NCI-H2196 treated with DMSO at 0.1 percent for 48 hours (cell line): ENCODE measurements around the gene TMEM163.
"Not testable (repeated sequence)": the region's sequence is repeated elsewhere in the genome, so short reads cannot be mapped to it uniquely, and the experiment has no call there.

Experiments
- DNase-seq: peaks from one replicate; lab custom pipeline; 2025; ENCODE audit not compliant: unreplicated experiment; lab: John Stamatoyannopoulos, UW

The TMEM163 gene

GRCh38 chr2:134665727-134666506 is 52.9 kb downstream of the TMEM163 start:
- DNase-seq: no peak

- no peak for DNase-seq
These were observed 55.0 kb downstream of the TMEM163 start for GRCh38 chr2:134663451-134664450.

- no peak for DNase-seq
These were observed 56.0 kb downstream of the TMEM163 start for GRCh38 chr2:134662751-134663150.

DNA sequence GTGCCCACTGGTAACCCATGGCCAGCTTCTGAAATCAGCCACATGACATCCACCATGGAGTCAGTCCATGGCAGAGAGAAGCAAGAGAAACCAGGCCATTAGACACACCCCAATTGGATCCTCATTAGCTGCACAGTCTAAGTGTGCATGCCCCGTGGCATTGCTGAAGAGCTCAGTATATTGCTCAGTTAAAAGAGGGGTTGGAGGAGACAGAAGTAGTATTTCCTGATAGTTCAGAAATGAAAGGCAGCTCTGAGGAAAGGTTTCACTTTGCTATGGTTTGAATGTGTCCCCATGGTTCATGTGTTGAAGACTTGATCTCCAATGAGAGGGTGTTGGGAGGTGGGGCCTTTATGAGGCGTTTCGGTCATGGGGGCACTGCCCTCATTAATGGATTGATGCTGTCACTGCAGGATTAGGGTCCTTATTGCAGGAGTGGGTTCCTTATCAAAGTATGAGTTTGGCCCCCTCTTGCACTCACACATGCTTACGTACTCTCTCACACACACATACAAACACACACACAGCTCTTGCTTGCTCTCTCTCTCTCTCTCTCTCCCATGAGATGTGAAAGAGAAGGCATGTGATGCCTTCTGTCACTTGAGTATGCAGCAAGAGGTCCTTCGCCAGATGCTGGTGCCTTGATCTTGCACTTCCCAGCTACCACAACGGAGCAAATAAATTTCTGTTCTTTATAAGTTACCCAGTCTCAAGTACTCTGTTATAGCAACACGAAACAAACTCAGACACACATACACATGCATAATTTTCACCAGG is 58.0 kb downstream of the TMEM163 start:
- DNase-seq: no peak

DNA sequence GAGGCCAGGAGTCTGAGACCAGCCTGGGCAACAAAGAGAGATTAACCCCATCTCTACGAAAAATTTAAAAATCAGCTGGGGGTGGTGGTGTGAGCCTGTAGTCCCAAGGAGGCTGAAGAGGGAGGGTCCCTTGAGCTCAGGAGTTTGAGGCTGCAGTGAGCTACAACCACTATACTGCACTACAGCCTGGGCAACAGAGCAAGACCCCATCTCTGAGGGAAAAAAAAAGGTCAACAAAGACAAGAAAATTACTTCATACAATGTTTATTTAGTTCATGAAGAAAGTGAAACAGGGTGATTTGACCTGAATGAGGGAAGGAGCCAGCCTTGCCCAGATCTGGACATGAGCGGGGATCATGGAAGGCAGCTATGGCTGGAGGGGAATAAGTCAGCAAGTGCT is 59.1 kb downstream of the TMEM163 start:
- no peak for DNase-seq

- DNase-seq: no peak
These were observed 61.0 kb downstream of the TMEM163 start for GRCh38 chr2:134657650-134658250.

GRCh38 chr2:134656391-134656790 is 62.4 kb downstream of the TMEM163 start:
- not testable (repeated sequence) for DNase-seq

DNA sequence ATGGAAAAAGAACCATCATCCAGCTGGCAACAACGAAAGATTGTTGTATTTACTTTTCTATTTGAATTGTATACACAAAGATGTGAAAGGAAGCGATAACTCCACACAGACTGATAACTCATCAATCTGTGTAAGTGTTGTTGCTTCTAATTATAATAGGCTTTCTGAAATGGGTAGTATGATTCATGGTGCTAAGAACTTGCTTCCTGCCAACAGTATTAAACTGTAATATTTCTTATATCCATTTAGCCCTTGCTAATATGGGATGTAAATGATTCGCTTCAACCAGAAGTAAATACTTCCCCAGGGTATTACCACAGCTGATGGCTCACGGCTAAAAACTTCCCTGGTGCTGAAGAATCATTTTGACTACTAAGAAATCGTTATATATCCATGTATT is 70.2 kb downstream of the TMEM163 start:
- DNase-seq: no peak

- peak; percentile 18 for DNase-seq
These were observed 71.1 kb downstream of the TMEM163 start for GRCh38 chr2:134647607-134648256.

GRCh38 chr2:134642938-134643337 is 75.9 kb downstream of the TMEM163 start:
- DNase-seq: no peak

DNA sequence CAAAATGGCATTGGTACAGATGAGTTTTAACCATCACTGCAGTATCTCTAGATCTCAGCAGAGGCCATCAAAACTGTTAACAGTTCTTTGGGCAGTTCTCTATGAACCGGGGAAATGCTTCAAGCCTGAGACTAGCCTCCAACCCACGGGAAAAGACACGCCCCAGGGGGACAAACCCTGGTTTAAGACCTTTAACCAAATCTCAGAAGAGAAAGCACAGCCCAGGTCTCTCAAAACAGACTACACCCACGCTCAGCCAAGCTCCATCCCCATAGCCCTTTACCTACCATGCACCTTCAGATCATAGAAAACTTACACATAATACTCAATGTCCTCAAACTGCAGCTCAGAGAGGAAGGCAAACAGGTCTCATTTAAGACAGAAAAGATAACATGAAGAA is 78.3 kb downstream of the TMEM163 start:
- DNase-seq: no peak

GRCh38 chr2:134639265-134639664 is 79.5 kb downstream of the TMEM163 start:
- DNase-seq: no peak

- DNase-seq: no peak
These were observed 82.1 kb downstream of the TMEM163 start for GRCh38 chr2:134636714-134637113.

DNA sequence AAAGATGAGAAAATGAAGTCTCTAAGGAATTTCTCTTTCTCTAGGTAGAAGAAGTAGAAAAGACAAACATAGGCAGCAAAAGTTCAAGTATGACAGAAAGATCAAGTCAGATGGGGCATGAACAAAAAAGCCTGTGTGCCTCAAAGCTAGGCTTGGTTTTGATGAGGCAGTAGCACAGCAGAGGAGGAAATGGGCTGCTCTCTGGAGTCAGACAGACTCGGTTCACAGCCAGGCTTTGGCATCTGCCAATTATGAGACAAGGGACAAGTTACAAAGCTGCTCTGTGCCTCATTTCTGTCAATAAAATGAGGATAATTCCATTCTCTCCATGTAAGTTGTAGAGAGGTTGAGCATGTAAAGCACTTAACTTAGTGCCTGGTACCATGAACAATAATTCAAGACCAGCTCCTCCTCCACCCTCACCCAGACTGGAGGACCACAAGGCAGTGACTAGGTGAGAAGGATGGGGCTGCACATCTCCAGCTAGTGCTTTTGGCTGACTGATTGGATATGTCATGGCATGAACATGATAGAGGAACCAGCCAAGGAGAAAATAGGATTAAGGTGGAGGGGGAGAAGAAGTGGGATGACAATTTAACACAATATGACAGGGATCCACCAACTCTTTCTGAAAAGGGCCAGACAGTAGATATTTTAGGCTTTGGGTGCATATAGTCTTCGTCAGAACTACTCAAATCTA is 84.6 kb downstream of the TMEM163 start:
- no peak for DNase-seq

DNA sequence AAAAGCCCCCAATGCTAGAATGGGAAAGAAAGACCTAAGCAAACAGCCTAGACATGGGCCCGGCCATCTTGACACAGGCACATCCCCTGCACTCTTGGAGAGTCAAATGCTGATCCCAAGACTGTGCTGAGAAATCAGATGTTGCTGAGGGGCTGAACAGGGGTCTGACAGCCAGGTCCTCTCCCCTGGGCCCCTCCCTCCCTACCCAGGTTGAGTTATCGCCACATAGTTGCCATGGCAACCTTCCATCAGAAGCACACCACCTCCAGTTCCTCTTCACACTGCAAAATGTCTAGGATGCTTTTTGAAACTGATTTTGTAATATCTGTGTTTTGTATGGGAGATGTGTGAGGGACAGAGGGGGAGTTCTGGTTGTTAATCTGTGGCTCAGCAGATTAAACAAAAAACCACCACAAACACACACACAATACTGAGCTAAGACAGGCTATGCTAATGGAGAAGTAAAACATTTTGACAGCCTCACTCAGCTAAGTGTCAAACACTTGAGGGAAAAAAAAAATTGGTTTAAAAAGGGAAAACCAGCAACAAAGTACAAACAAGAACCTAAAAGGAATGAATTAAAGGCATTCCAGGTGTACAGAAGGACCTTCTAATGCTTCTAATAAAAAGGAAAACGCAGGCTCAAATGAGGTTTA is 88.2 kb downstream of the TMEM163 start:
- no peak for DNase-seq

DNA sequence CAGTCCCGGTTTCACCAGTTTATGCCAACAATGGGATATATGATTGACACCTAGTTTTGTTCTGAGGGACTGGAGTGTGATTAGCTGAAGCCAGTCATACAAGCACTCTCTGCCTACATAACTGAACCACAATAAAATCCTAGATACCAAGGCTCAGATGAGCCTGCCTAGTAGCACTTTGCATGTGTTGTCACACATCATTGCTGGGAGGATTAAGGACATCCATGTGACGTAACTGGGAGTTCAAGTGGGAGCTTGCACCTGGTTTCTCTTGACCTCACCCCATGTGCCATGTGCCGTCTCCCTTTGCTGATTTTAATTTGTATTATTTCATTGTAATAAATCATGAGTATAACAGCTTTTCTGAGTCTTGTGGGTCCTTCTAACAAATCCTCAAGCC is 90.3 kb downstream of the TMEM163 start:
- no peak for DNase-seq

GRCh38 chr2:134626781-134627180 is 92.0 kb downstream of the TMEM163 start:
- no peak for DNase-seq

DNA sequence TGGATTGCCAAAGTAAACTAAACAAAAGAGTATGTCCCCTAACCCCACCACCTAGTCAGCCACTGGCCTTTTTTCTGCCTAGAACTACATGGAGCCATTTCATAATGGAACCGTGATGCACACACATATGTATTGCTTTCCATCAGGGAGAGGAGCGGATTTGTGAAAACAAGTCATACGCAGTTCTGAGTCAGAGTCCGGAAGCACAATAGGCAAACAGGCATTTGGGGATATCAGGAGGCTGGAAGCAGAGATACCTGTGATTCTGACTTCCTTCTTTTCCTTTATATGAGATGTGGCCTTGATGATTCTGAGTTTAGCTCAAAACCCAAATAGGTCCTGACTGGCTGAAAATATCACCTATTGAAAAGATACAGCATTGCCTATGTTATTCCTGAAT is 93.5 kb downstream of the TMEM163 start:
- DNase-seq: no peak

- no peak for DNase-seq
These were observed 95.0 kb downstream of the TMEM163 start for GRCh38 chr2:134623796-134624195.
